ENCODE results near the gene MBOAT7.

The MBOAT7 gene

DNA sequence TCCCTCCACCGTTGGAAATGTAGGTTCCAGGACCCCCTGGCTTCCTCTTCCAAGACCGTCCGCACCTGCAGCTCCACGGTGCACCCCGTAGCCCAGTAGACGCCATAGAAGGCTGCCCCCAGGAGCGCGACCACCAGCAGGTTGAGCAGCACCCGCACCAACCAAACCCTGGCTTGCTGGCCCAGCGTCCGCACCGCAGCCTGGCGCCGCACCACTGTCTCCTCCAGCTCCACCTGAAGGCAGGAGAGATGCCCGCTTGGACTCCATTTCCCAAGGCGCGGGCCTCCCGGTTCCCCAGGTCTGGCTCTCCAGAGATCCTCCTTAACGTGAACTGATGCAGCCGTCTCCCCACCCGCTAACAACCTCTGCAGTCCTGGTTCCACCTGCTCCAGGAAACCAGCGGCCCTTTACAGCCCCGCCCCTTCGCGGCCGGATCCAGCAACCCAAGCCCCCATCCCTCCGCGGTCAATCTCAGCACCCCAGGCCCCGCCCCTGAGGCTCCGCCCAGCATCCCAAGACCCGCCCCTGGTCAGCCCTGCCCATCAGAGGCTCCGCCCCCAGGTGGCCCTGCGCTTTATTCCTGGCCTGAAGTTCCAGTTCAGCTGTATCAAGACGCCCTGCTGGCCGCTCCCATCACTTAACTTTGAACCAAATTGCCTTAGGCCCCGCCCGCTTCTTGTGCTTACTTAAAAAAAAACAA is 24.9 kb downstream of the MBOAT7 start:
- Mint-ChIP-seq H3K27ac (no peak overlapping the region), H3K36me3 (ENCODE audit: low read depth) (peaks cover 34% of the 10 kb centered on the region), H3K27me3 (ENCODE audit: low read depth, poor library complexity) (peaks cover 39% of the 10 kb centered on the region), H3K4me3 (peak overlapping the region; percentile 44), H3K9me3 (peaks cover 64% of the 10 kb centered on the region), H3K4me1 (peaks cover 30% of the 10 kb centered on the region)
- no peak for TF ChIP-seq CTCF (IDR thresholded peaks at IDR 0.05)
- DNase-seq: peak; percentile 65

DNA sequence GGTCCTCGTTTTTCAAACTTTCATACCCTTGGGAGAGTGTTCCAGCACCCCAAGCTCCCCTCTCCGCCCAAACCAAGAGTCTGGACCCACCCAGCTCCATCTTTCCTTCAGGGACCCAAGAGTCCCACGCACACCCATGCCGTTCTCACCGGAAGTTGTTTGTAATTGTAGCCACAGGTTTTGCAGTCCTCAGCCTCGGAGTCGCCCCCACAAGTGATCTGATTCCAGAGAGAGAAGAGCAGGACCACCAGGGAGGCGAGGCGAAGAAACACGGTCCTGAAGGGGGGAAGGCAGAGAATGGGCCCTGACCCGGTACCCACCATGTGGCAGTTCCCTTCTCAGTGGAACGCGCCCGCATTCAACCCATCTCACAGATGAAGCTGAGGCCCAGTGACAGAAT is 26.5 kb downstream of the MBOAT7 start:
- H3K4me3 Mint-ChIP-seq: peak overlapping the region; percentile 81

GRCh38 chr19:54162241-54162805 is 27.1 kb downstream of the MBOAT7 start:
- Mint-ChIP-seq H3K27ac (no peak overlapping the region), H3K4me3 (peak overlapping the region; percentile 98), H3K9me3 (peaks cover 64% of the 10 kb centered on the region), H3K27me3 (ENCODE audit: low read depth, poor library complexity) (peaks cover 39% of the 10 kb centered on the region), H3K36me3 (ENCODE audit: low read depth) (peaks cover 38% of the 10 kb centered on the region), H3K4me1 (peaks cover 45% of the 10 kb centered on the region)
- TF ChIP-seq CTCF (IDR thresholded peaks at IDR 0.05): no peak
- peak; percentile 63 for DNase-seq

More for the DNA sequence above, 26.5 kb downstream of the MBOAT7 start:
- Mint-ChIP-seq H3K4me1 (peaks cover 45% of the 10 kb centered on the region), H3K27me3 (ENCODE audit: low read depth, poor library complexity) (peaks cover 39% of the 10 kb centered on the region), H3K27ac (no peak overlapping the region), H3K9me3 (peaks cover 64% of the 10 kb centered on the region), H3K36me3 (ENCODE audit: low read depth) (peaks cover 38% of the 10 kb centered on the region)
- DNase-seq: no peak
- TF ChIP-seq CTCF (IDR thresholded peaks at IDR 0.05): no peak

GRCh38 chr19:54160854-54161253 is 28.5 kb downstream of the MBOAT7 start:
- peaks cover 58% of the 10 kb centered on the region for H3K9me3 Mint-ChIP-seq
- H3K36me3 Mint-ChIP-seq (ENCODE audit: low read depth): peaks cover 50% of the 10 kb centered on the region
- peaks cover 45% of the 10 kb centered on the region for H3K4me1 Mint-ChIP-seq
- peak overlapping the region; percentile 100 for H3K27ac Mint-ChIP-seq
- H3K4me3 Mint-ChIP-seq: peak overlapping the region; percentile 98
- H3K27me3 Mint-ChIP-seq (ENCODE audit: low read depth, poor library complexity): peaks cover 37% of the 10 kb centered on the region
- no peak for DNase-seq
- TF ChIP-seq CTCF (IDR thresholded peaks at IDR 0.05): no peak

DNA sequence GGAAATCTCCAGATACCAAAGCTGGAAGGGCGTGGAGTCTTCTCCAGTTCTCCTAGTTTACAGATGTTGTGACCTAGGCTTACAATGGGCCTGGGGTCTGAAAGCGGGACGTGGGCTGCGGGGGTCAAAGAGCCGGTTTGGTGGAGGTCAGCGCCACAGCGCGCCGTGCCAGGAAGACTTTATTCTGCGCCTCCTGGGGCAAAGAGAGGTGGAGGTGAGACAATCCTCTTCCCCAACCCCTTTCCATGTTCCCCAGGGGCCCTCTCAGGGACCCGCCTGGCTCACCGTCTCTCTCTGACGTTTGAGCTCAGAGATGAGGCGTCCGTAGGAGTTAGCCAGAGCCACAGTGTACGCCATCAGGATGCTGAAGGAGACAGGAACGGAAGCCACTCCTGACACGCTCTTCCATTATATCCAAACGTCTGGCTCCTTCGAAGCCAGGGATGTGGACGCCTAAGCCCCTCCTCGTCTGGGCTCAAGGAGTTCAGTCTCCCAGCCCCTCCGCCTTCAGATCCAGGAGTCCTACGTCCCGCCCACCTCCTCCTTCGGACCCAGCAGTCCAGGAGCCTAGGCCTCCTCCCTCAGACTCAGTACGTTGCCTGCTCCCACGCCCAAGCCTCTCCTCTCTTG is 29.1 kb downstream of the MBOAT7 start:
- H3K27ac Mint-ChIP-seq: peak overlapping the region; percentile 100
- no peak for DNase-seq
- no peak for TF ChIP-seq CTCF (IDR thresholded peaks at IDR 0.05)
- H3K27me3 Mint-ChIP-seq (ENCODE audit: low read depth, poor library complexity): peaks cover 34% of the 10 kb centered on the region
- peaks cover 45% of the 10 kb centered on the region for H3K4me1 Mint-ChIP-seq
- H3K4me3 Mint-ChIP-seq: peak overlapping the region; percentile 98
- peaks cover 50% of the 10 kb centered on the region for H3K36me3 Mint-ChIP-seq (ENCODE audit: low read depth)
- peaks cover 53% of the 10 kb centered on the region for H3K9me3 Mint-ChIP-seq
